GM23338 (cell line): Measurements from ENCODE around the gene LGALS9C. TPM values are rescaled to one million over a fixed set of nuclear protein-coding genes. Genes with fewer than 3 reads are reported as not detected.
A peak's percentile ranks its signal among the peaks of the same experiment; 100 is the strongest.
"Not testable (repeated sequence)": the region's sequence is repeated elsewhere in the genome, so short reads cannot be mapped to it uniquely, and the experiment has no call there.

Experiments
- ATAC-seq: fragments of 200-7000 bp; cut with Tn5 transposase; 3 replicates; pipeline ENCODE4 v1.9.1; 2020
- DNase-seq: peaks from one replicate; pipeline ENCODE4 v3.0.0-alpha.2; 2015; ENCODE audit warnings: low spot score
- H2AFZ ChIP-seq: fragments of 200-600 bp; sonication (generic); 2 replicates; pipeline ENCODE4 v1.8.0; 2016; ENCODE audit warnings: antibody characterized with exemption, mild to moderate bottlenecking, moderate library complexity
- H3F3A ChIP-seq: fragments of 200-600 bp; sonication (generic); replicated peaks from 2 replicates; pipeline ENCODE4 v1.8.0; 2017; ENCODE audit warnings: antibody characterized with exemption, mixed run types, low read depth
- H3K27ac ChIP-seq: fragments of 200-600 bp; sonication (generic); 2 replicates; pipeline ENCODE4 v1.6.1; 2016; ENCODE audit warnings: low read depth
- H3K27me3 ChIP-seq: fragments of 200-600 bp; sonication (generic); 2 replicates; pipeline ENCODE4 v1.8.0; 2016; ENCODE audit warnings: mild to moderate bottlenecking, mixed run types, moderate library complexity; ENCODE audit not compliant: insufficient read depth
- H3K36me3 ChIP-seq: fragments of 200-600 bp; sonication (generic); 2 replicates; pipeline ENCODE4 v1.8.0; 2016; ENCODE audit warnings: mild to moderate bottlenecking; ENCODE audit not compliant: insufficient read depth
- H3K4me1 ChIP-seq: fragments of 200-600 bp; sonication (generic); 2 replicates; pipeline ENCODE4 v1.8.0; 2016; ENCODE audit warnings: mild to moderate bottlenecking, moderate library complexity; ENCODE audit not compliant: insufficient read depth
- H3K4me2 ChIP-seq: fragments of 200-600 bp; sonication (generic); 2 replicates; pipeline ENCODE4 v1.7.1; 2017; ENCODE audit warnings: mixed run types
- H3K4me3 ChIP-seq: fragments of 200-600 bp; sonication (generic); 2 replicates; pipeline ENCODE4 v1.6.1; 2016; ENCODE audit warnings: mixed run types
- H3K79me2 ChIP-seq: fragments of 200-600 bp; sonication (generic); replicated peaks from 2 replicates; pipeline ENCODE4 v1.8.0; 2017; ENCODE audit warnings: mild to moderate bottlenecking; ENCODE audit not compliant: insufficient read depth
- H3K9me2 ChIP-seq: fragments of 200-600 bp; sonication (generic); 2 replicates; pipeline ENCODE4 v1.8.0; 2017; ENCODE audit not compliant: insufficient read depth
- H4K20me1 ChIP-seq: fragments of 200-600 bp; sonication (generic); replicated peaks from 2 replicates; pipeline ENCODE4 v1.8.0; 2017; ENCODE audit warnings: mild to moderate bottlenecking; ENCODE audit not compliant: insufficient read depth
- H3K27ac Mint-ChIP-seq: 2 replicates; pipeline ENCODE4 v1.8.0; 2020; ENCODE audit warnings: inconsistent platforms, mild to moderate bottlenecking, moderate library complexity, mixed read lengths
- H3K27me3 Mint-ChIP-seq: 3 replicates; pipeline ENCODE4 v1.8.0; 2022; ENCODE audit warnings: low read depth, mild to moderate bottlenecking, moderate library complexity, mixed read lengths, inconsistent platforms; ENCODE audit not compliant: insufficient read depth, poor library complexity
- H3K36me3 Mint-ChIP-seq: 3 replicates; pipeline ENCODE4 v1.8.0; 2021; ENCODE audit warnings: low read depth, mild to moderate bottlenecking, inconsistent platforms, moderate library complexity, mixed read lengths
- H3K4me1 Mint-ChIP-seq: 3 replicates; pipeline ENCODE4 v1.8.0; 2020; ENCODE audit warnings: mild to moderate bottlenecking, inconsistent platforms, mixed read lengths
- H3K4me3 Mint-ChIP-seq: 3 replicates; pipeline ENCODE4 v1.8.0; 2021; ENCODE audit warnings: moderate library complexity, mild to moderate bottlenecking, inconsistent platforms, mixed read lengths
- H3K9me3 Mint-ChIP-seq: 3 replicates; pipeline ENCODE4 v1.8.0; 2020; ENCODE audit warnings: moderate library complexity, mild to moderate bottlenecking, inconsistent platforms, mixed read lengths
- polyA plus RNA-seq: library from polyadenylated mRNA; unstranded; fragments of >200 nt; fragmentation: Nextera tagmentation; extraction: Ambion mirVana; gene quantifications from 2 replicates; pipeline ENCODE4 v1.2.1, GENCODE V29; 2016
- total RNA-seq: library from RNA; depleted of rRNA; stranded (reverse); fragments of >200 nt; shearing (Covaris generic); gene quantifications from 2 replicates; pipeline ENCODE4 v1.2.3, GENCODE V29; 2014

The LGALS9C gene
- total and polyA plus RNA-seq, 2 experiments from 2014 or later, result not detected

GRCh38 chr17:18463831-18464502 is 12.6 kb upstream of the LGALS9C start:
- ATAC-seq, H4K20me1 ChIP-seq, H3K4me2 ChIP-seq, H3K36me3 Mint-ChIP-seq, H3K9me3 Mint-ChIP-seq, DNase-seq, H3K36me3 ChIP-seq, H3K27me3 Mint-ChIP-seq, H3K4me1 ChIP-seq, H3K27ac ChIP-seq, H2AFZ ChIP-seq, H3K4me3 ChIP-seq, H3K4me3 Mint-ChIP-seq, H3F3A ChIP-seq, H3K27me3 ChIP-seq, H3K79me2 ChIP-seq, H3K27ac Mint-ChIP-seq, H3K9me2 ChIP-seq, H3K4me1 Mint-ChIP-seq: not testable (repeated sequence)

DNA sequence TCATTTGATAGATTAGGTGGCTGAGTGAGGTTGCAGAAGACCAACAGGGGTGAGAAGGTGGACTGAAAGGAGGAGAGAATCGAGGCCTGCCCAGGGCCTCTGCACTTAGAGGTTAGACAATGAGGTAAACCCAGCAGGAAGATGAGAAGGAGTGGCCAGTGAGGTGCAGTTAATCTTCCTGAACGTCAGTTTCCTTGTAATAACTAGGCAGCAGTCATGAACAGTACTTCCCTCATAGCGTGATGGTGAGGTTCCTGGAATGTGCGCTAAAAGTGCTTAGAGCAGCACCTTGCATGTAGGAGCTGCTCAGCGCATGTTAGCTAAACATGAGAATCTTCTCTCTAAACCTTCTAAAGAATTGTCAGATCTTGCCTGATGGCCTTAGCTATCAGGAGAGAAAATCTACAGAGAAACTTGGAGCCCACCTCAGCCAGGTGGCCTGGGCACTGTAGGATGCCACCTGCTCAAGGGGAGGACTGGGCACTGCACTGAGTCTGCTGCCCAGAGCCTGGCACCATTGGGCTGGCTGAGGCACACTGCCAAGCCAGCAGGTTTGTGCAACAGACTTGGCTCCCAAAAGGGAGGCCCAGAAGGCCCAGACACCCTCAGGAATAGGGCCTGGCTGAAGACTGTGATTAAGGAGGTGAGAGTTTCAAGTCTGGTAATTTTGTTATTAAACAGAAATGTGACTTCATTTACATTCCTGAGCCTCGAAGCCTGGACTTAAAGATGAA is 10.2 kb upstream of the LGALS9C start:
- not testable (repeated sequence) for H3K9me3 Mint-ChIP-seq, H3K9me2 ChIP-seq, H3K4me2 ChIP-seq, H2AFZ ChIP-seq, H3K27ac Mint-ChIP-seq, H3K4me1 Mint-ChIP-seq, H3K4me3 ChIP-seq, H3K79me2 ChIP-seq, H3K27me3 ChIP-seq, ATAC-seq, H3K36me3 Mint-ChIP-seq, H3F3A ChIP-seq, H4K20me1 ChIP-seq, H3K4me3 Mint-ChIP-seq, H3K27ac ChIP-seq, H3K27me3 Mint-ChIP-seq, H3K4me1 ChIP-seq, H3K36me3 ChIP-seq, DNase-seq

GRCh38 chr17:18467001-18467400 is 9.6 kb upstream of the LGALS9C start:
- ATAC-seq, result not testable (repeated sequence)

DNA sequence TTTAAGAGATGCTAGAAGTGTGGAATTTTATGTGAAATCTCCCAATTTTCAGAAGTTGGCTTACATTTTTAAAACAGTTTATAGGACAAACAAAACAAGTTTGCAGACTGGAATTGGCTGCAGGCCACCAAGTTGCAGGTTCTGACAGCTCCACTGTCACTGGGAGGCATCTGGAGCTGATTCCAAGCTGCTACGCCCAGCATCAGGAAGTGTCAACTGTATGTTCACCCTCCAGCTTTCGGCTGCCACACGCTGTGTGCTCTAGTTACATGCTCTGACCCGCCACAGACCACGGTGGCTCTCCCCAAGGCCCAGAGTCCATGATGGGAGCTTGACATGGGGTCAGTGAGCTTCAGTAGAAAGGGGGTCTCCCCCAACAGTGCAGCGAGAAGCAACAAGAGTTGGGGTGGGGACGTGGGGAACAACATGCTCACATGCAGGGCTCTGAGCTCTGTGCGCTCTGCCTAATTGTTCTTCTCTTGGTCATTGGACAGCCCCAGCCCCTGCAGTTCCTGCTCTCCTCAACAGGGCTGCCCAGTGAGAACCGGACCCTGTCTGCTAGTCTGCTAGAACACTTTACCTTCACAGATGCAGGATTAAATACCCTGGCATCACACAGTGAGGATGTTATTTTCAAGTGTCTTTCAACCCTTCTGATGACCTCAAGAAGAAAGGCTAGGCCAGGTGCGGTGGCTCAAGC is 8.0 kb upstream of the LGALS9C start:
- H3K4me2 ChIP-seq, H4K20me1 ChIP-seq, H3K4me1 Mint-ChIP-seq, H3K4me3 Mint-ChIP-seq, DNase-seq, H3K36me3 Mint-ChIP-seq, H3K79me2 ChIP-seq, H3F3A ChIP-seq, H3K27ac Mint-ChIP-seq, H3K27me3 Mint-ChIP-seq, H3K4me3 ChIP-seq, H3K36me3 ChIP-seq, H3K27ac ChIP-seq, H3K9me3 Mint-ChIP-seq, H3K9me2 ChIP-seq, H3K4me1 ChIP-seq, H3K27me3 ChIP-seq, H2AFZ ChIP-seq: not testable (repeated sequence)
- ATAC-seq, result peak; percentile 51; the same call in 2 of the 3 replicates

More at GRCh38 chr17:18467001-18467400, 9.6 kb upstream of the LGALS9C start:
- H3K27me3 Mint-ChIP-seq, H3K4me3 ChIP-seq, H4K20me1 ChIP-seq, H3F3A ChIP-seq, H3K27me3 ChIP-seq, H3K4me1 Mint-ChIP-seq, H3K79me2 ChIP-seq, H3K4me3 Mint-ChIP-seq, DNase-seq, H3K9me2 ChIP-seq, H3K27ac Mint-ChIP-seq, H3K4me2 ChIP-seq, H3K27ac ChIP-seq, H2AFZ ChIP-seq, H3K9me3 Mint-ChIP-seq, H3K4me1 ChIP-seq, H3K36me3 Mint-ChIP-seq, H3K36me3 ChIP-seq: not testable (repeated sequence)

- not testable (repeated sequence) for H3K36me3 ChIP-seq, H3F3A ChIP-seq, H3K9me2 ChIP-seq, H3K4me3 ChIP-seq, H4K20me1 ChIP-seq, H3K27ac Mint-ChIP-seq, H2AFZ ChIP-seq, H3K36me3 Mint-ChIP-seq, H3K4me2 ChIP-seq, H3K9me3 Mint-ChIP-seq, H3K4me1 Mint-ChIP-seq, DNase-seq, ATAC-seq, H3K27me3 Mint-ChIP-seq, H3K27ac ChIP-seq, H3K27me3 ChIP-seq, H3K79me2 ChIP-seq, H3K4me1 ChIP-seq, H3K4me3 Mint-ChIP-seq
Observed at GRCh38 chr17:18469837-18470236, 6.8 kb upstream of the LGALS9C start.

DNA sequence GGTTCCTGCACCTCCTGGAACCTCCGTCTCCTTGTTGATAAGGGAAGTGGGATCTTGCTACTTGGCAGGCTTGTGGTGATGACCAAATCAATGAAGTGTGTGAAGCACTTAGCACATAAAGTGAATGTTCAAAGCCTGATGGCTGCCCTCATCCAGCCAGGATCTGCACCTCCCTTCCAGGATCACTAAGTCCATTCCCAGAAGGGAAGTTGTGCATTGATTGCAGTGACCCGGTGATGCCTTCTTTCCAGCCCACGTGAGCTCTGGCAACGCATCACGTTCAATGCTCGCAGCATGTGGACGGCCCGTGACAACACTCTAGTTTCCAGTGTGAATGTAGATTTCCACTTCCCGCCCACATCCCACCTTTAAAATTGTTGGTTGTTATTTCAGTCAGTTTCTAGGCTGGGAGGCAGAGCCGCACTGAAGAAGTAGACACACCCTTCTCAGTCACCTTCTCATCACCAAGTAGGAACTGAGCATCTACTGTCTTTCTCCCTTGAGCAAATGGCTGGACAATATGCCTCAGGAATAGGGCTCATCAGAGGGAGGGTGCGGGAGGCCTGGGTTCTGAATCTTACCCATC is 6.2 kb upstream of the LGALS9C start:
- ATAC-seq, H3K4me1 ChIP-seq, H2AFZ ChIP-seq, H3K4me3 ChIP-seq, H3K4me1 Mint-ChIP-seq, H3F3A ChIP-seq, H3K27me3 ChIP-seq, H3K27ac ChIP-seq, H3K36me3 ChIP-seq, H3K27me3 Mint-ChIP-seq, H3K4me3 Mint-ChIP-seq, H3K4me2 ChIP-seq, H3K27ac Mint-ChIP-seq, H3K9me3 Mint-ChIP-seq, H3K36me3 Mint-ChIP-seq, DNase-seq, H3K79me2 ChIP-seq, H4K20me1 ChIP-seq, H3K9me2 ChIP-seq: not testable (repeated sequence)
